ENCODE results near the gene TASP1.
"Not testable (repeated sequence)": the region's sequence is repeated elsewhere in the genome, so short reads cannot be mapped to it uniquely, and the experiment has no call there.

TASP1 gene

GRCh38 chr20:13648291-13649228 lies 9.8 kb upstream of the TASP1 start:
- no peak for DNase-seq (ENCODE audit: low read depth)

GRCh38 chr20:13644010-13644409 lies 5.3 kb upstream of the TASP1 start:
- DNase-seq (ENCODE audit: low read depth), result no peak

- no peak for DNase-seq (ENCODE audit: low read depth)
These were observed 392 bp upstream of the TASP1 start for GRCh38 chr20:13639150-13639497.

- no peak for DNase-seq (ENCODE audit: low read depth)
These were observed 603 bp downstream of the TASP1 start for GRCh38 chr20:13638162-13638495.

GRCh38 chr20:13632431-13632830 lies 6.3 kb downstream of the TASP1 start:
- DNase-seq (ENCODE audit: low read depth), result no peak

- DNase-seq (ENCODE audit: low read depth), result not testable (repeated sequence)
These were observed 11.2 kb downstream of the TASP1 start for GRCh38 chr20:13627525-13627924.

- DNase-seq (ENCODE audit: low read depth), result no peak
These were observed 12.0 kb downstream of the TASP1 start for GRCh38 chr20:13626724-13627123.

GRCh38 chr20:13625304-13625979 lies 13.3 kb downstream of the TASP1 start:
- no peak for DNase-seq (ENCODE audit: low read depth)

- DNase-seq (ENCODE audit: low read depth), result not testable (repeated sequence)
These were observed 19.3 kb downstream of the TASP1 start for GRCh38 chr20:13619415-13619814.

GRCh38 chr20:13618456-13618855 lies 20.3 kb downstream of the TASP1 start:
- not testable (repeated sequence) for DNase-seq (ENCODE audit: low read depth)

- DNase-seq (ENCODE audit: low read depth), result not testable (repeated sequence)
These were observed 21.1 kb downstream of the TASP1 start for GRCh38 chr20:13617585-13617984.

- not testable (repeated sequence) for DNase-seq (ENCODE audit: low read depth)
These were observed 22.0 kb downstream of the TASP1 start for GRCh38 chr20:13616713-13617112.

- DNase-seq (ENCODE audit: low read depth), result no peak
These were observed 24.8 kb downstream of the TASP1 start for GRCh38 chr20:13613917-13614316.

GRCh38 chr20:13611611-13612125 lies 27.1 kb downstream of the TASP1 start:
- no peak for DNase-seq (ENCODE audit: low read depth)

- DNase-seq (ENCODE audit: low read depth), result no peak
These were observed 28.5 kb downstream of the TASP1 start for GRCh38 chr20:13610184-13610583.

- DNase-seq (ENCODE audit: low read depth), result no peak
These were observed 30.7 kb downstream of the TASP1 start for GRCh38 chr20:13608066-13608465.

GRCh38 chr20:13593423-13593822 lies 45.3 kb downstream of the TASP1 start:
- not testable (repeated sequence) for DNase-seq (ENCODE audit: low read depth)

- no peak for DNase-seq (ENCODE audit: low read depth)
These were observed 50.7 kb downstream of the TASP1 start for GRCh38 chr20:13588049-13588448.

GRCh38 chr20:13587370-13587769 lies 51.4 kb downstream of the TASP1 start:
- no peak for DNase-seq (ENCODE audit: low read depth)

- DNase-seq (ENCODE audit: low read depth), result no peak
These were observed 52.6 kb downstream of the TASP1 start for GRCh38 chr20:13586133-13586532.

GRCh38 chr20:13581451-13581850 lies 57.3 kb downstream of the TASP1 start:
- no peak for DNase-seq (ENCODE audit: low read depth)

GRCh38 chr20:13580707-13581106 lies 58.0 kb downstream of the TASP1 start:
- no peak for DNase-seq (ENCODE audit: low read depth)

- no peak for DNase-seq (ENCODE audit: low read depth)
These were observed 64.7 kb downstream of the TASP1 start for GRCh38 chr20:13574071-13574470.
